HG03045 (cell line): ENCODE data around the gene HES4.

Experiments used
- ATAC-seq: cut with Tn5 transposase; IDR thresholded peaks from one replicate; pipeline ENCODE4 v1.9.1; 2021; ENCODE audit warnings: mild to moderate bottlenecking, moderate library complexity; ENCODE audit not compliant: unreplicated experiment

The HES4 gene

GRCh38 chr1:999725-1000356 lies at the start of gene HES4:
Gene HES4 (minus strand): TSS chr1:1000097. CDS start chr1:999973, 124 bp downstream.
- peak; percentile 40 for ATAC-seq

DNA sequence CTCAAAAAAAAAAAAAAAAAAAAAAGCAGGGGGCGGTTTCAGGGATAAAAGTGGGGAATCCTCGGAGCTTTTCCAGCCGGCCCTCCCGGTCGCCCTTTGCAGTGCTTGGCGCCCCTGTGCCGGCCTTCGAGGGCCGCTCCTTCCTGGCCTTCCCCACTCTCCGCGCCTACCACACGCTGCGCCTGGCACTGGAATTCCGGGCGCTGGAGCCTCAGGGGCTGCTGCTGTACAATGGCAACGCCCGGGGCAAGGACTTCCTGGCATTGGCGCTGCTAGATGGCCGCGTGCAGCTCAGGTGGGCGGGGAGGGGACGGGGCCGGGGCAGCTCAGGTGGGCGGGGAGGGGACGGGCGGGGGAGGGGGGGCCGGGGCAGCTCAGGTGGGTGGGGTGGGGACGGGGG lies 48.9 kb upstream of the HES4 start:
- ATAC-seq = no peak

GRCh38 chr1:1047963-1048362 lies 48.1 kb upstream of the HES4 start:
- no peak for ATAC-seq

DNA sequence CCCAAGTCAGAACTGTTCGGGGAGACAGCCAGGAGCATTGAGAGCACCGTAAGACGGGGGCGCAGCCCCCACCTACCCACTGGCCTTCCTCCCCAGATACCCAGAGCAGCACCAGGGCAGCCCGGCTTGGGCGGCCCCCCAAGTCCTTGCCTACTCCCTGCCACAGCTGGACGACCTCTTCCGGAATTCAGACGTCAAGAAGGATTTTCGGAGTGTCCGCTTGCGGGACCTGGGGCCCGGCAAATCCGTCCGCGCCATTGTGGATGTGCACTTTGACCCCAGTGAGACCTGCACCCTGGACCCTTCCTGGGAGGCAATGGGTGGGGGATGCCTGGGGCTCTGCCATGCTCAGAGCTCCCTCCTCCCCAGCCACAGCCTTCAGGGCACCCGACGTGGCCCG lies 47.5 kb upstream of the HES4 start:
- ATAC-seq = no peak

DNA sequence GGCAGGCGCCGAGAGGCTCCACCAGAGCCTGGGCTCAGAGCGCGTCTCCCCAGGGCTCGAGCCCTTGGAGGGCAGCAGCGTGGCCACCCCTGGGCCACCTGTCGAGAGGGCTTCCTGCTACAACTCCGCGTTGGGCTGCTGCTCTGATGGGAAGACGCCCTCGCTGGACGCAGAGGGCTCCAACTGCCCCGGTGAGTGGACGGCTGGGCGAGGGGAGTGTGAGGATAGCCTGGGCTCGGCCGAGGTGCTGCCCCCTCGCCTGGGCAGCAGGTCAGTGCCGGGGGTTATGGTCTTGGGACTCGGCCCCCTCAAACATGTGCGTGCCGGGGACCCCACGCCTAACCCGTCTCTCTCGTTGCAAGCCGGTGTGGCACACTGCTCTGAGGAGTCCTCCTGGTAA lies 46.9 kb upstream of the HES4 start:
- ATAC-seq = no peak

GRCh38 chr1:1046243-1046642 lies 46.3 kb upstream of the HES4 start:
- ATAC-seq = no peak

DNA sequence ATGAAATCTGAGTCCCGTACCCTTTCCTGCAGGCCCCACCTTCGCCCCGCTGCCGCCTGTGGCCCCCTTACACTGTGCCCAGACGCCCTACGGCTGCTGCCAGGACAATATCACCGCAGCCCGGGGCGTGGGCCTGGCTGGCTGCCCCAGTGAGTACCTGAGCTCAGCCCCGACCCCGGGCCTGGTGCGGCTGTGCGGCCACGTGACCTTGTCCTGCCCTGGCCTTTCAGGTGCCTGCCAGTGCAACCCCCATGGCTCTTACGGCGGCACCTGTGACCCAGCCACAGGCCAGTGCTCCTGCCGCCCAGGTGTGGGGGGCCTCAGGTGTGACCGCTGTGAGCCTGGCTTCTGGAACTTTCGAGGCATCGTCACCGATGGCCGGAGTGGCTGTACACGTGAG lies 45.2 kb upstream of the HES4 start:
- ATAC-seq = no peak

DNA sequence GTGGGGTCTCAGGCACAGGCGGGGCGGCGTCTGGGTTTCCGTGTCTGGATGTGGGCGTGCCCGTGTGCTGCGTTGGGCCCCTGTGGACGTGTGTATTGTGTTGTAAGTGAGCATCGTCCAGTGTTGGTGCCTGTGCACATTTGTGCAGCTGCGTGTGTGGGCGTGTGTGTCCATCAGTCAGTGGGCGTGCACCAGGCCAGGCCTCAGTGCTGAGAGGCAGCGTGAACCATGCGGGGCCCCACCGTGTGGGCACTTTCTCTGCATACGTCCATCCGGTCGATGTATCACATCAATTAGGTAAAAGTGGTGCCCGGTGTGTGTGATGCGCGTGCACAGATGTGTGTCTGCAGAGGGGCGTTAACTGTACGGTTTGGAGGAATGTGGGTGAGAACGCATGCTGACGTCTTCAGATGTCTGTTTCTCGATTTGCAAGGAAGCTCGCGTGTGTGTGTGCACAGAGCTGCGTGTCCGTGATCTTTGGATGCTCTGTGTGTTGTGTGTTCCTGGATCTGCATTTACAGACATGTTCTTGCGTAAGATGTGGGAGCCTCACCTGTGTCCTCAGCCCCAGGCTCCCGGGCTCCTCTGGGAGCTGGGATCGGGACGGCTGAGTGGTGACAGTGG lies 44.7 kb upstream of the HES4 start:
- no peak for ATAC-seq

DNA sequence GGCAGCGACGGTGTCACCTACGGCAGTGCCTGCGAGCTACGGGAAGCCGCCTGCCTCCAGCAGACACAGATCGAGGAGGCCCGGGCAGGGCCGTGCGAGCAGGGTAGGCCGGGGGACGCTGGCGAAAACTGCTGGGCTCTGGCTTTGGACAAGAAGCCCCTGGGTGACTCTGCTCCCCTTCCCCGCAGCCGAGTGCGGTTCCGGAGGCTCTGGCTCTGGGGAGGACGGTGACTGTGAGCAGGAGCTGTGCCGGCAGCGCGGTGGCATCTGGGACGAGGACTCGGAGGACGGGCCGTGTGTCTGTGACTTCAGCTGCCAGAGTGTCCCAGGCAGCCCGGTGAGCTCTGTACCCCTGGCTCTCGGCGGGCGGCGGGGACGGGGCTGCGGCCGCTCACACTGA lies 44.0 kb upstream of the HES4 start:
- no peak for ATAC-seq

- no peak for ATAC-seq
Observed at GRCh38 chr1:1043411-1043810, 43.5 kb upstream of the HES4 start.

DNA sequence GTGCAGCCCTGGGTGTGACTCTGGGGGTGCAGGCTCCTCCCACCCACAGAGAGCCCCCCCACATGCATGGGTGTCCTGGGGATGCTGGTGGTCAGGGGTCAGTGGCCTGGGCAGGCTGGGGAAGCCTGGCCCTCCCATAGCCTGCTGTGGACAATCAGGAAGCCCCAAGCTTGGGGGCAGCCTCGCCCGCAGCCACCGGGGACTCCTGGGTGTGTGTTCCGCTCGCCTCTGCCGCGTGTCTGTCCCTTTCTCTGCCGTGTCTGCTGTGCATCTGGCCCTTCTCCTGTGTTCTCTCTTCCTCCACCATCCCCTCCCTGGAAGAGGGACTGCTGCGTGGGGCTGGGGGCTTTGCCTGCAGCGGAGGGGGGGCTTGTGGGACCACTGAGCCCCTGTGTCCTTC lies 42.9 kb upstream of the HES4 start:
- no peak for ATAC-seq

DNA sequence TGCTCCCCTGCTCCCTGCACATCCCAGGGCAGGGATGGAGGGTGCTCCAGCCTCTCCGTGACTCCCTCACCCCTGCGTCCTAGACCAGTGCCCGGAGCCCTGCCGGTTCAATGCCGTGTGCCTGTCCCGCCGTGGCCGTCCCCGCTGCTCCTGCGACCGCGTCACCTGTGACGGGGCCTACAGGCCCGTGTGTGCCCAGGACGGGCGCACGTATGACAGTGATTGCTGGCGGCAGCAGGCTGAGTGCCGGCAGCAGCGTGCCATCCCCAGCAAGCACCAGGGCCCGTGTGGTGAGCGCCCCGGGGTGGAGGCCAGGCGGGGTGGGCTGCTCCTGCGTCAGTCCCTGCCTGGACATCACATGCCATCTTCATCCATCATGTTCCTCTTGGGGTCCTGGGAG lies 42.0 kb upstream of the HES4 start:
- ATAC-seq = no peak

DNA sequence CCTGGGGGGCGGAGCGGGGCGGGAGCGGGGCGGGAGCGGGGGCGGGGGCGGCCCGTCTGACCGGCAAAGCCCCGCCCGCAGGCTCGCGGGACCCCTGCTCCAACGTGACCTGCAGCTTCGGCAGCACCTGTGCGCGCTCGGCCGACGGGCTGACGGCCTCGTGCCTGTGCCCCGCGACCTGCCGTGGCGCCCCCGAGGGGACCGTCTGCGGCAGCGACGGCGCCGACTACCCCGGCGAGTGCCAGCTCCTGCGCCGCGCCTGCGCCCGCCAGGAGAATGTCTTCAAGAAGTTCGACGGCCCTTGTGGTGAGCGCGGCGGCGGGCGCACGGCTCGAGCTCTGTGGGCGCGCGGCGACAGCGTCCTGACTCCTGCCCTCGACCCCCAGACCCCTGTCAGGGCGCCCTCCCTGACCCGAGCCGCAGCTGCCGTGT lies 41.2 kb upstream of the HES4 start:
- ATAC-seq = no peak

- no peak for ATAC-seq
Observed at GRCh38 chr1:1040004-1040991, 40.4 kb upstream of the HES4 start.

DNA sequence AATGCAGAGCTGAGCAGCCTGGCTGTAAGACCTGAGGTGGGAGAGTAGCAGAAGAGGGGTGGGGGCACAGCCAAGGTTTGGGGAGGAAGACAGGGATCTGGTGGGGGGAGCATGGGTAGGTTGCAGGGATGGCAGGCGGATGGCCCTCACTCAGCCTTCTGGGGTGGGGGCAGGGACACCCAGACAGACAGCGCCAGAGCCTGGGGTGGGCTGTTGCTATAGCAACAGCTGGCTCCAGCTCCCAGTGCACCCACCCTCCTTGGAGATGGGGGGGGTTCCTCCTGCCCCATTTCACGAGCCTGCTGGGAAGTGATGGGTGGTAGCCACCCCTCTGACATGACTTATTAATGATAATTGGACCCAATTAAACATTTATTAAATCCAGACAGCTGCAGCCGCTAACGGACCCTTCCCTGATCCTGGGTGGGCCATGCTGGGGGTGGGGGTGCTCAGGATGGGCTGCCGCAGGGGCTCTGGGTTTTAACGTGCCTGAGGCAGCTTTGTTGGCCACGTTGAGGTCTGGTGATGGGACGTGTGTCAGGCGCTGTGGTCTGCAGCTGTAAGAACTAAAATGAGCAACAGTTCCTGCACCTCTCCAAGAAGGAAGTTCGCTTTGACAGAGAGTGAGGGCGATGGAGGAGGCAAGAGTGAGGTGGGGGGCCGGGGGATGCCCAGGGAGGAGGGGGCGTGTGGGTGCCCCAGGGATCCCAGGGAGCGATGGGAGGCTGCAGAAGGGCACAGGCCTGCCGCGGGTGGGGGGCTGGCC lies 39.4 kb upstream of the HES4 start:
- no peak for ATAC-seq

DNA sequence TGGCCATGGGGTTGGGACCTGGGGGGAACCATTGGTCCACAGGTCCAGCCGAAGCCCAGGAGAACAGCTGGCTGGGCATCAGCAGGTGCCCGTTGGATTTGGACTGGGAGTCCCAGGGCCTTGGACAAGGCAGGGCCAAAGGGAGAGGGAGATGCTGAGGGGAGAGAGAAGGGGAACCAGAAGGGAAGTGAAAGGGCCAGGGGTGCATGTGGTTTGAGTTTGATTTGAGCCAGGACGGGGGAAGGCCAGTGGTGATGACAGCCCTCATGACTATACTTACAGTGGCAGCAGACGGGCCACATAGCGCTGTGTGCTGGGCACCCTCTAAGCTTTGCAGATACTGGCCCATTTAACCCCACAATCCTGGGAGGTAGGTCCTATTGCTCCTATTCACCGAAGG lies 38.8 kb upstream of the HES4 start:
- no peak for ATAC-seq

GRCh38 chr1:1037366-1038327 lies 37.8 kb upstream of the HES4 start:
- ATAC-seq = no peak

DNA sequence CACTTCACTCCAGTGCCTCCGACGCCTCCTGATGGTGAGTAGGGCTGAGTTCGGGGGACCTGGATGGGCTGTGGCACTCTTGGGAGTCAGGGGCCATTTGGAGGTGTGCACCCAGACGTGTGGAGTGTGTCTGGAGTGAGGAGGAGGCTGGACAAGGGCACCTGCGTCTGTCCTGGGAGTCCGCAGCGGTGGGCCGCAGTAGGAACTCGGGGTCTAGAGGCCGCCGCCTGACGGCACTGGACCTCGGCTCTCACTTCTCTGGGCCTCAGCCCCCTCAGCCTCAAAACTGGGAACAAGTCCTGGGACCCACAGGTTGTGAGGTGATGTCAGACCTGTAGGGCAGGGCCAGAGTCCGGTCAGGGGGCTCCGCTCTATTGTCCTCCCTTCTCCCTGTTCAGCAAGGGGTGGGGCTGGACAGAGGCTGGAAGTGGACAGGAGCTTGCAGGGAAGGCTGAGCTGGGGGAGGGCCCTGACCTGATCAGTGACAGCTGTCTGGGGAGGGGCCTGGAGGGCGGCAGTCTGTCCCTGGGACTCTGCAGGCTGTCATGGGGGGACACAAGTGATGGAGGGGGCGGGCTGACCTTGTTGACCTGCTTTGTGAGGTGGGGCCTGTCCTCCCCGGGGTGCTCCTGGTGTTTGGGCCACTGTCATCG lies 35.5 kb upstream of the HES4 start:
- no peak for ATAC-seq

DNA sequence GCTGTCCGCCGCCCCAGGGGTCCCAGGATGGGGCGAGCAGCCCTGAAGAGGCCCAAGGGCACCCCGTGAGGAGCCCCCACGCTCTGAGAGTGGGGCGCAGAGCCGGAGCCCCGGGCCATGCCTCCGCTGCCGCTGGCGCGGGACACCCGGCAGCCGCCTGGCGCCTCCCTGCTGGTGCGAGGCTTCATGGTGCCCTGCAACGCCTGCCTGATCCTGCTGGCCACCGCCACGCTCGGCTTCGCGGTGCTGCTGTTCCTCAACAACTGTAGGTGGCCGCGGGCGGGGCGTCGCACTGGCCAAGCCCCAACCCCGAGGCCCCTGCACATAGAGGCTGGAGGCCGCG lies 34.5 kb upstream of the HES4 start:
- ATAC-seq = no peak
